Astrocyte of the spinal cord (primary cell): ENCODE results near the gene CETP.
"Not testable (repeated sequence)": the region's sequence is repeated elsewhere in the genome, so short reads cannot be mapped to it uniquely, and the experiment has no call there.

Source experiments
- DNase-seq: peaks from one replicate; pipeline ENCODE4 v3.0.0; 2011; ENCODE audit warnings: low read depth, low spot score
- H3K4me3 ChIP-seq: 2 replicates; pipeline ENCODE4 v1.5.1; 2011; ENCODE audit warnings: low read depth, mild to moderate bottlenecking, low read length, moderate library complexity
- CTCF ChIP-seq: IDR thresholded peaks from 2 replicates; pipeline ENCODE4 v1.5.1; 2012; ENCODE audit warnings: low read depth, mild to moderate bottlenecking, low read length, inconsistent platforms
- in situ Hi-C: cut with HindIII; loops from 2 replicates; pipeline ENCODE4 v1.10.0; 2017; ENCODE audit warnings: low sequenced_read_pairs

The CETP gene

GRCh38 chr16:57004387-57005250 lies 42.9 kb downstream of the CETP start:
- no peak for DNase-seq
- no peak overlapping the region for H3K4me3 ChIP-seq
- TF ChIP-seq CTCF = no peak
- in situ Hi-C loops = no loop called here

GRCh38 chr16:57005597-57005996 lies 43.8 kb downstream of the CETP start:
- in situ Hi-C loops, DNase-seq: not testable (repeated sequence)

GRCh38 chr16:57007050-57007449 lies 45.3 kb downstream of the CETP start:
- no peak for TF ChIP-seq CTCF
- in situ Hi-C loops = no loop called here
- DNase-seq = no peak
- H3K4me3 ChIP-seq = no peak overlapping the region

More at GRCh38 chr16:57005597-57005996, 43.8 kb downstream of the CETP start:
- not testable (repeated sequence) for H3K4me3 ChIP-seq

GRCh38 chr16:57007530-57007929 lies 45.8 kb downstream of the CETP start:
- no peak for DNase-seq
- H3K4me3 ChIP-seq = no peak overlapping the region
- in situ Hi-C loops = no loop called here
- TF ChIP-seq CTCF = no peak

GRCh38 chr16:57008440-57008839 lies 46.7 kb downstream of the CETP start:
- no peak for TF ChIP-seq CTCF
- no peak for DNase-seq
- in situ Hi-C loops = no loop called here
- H3K4me3 ChIP-seq = no peak overlapping the region

GRCh38 chr16:57009643-57010170 lies 48.0 kb downstream of the CETP start:
- in situ Hi-C loops = no loop called here
- DNase-seq = no peak

More at GRCh38 chr16:57009643-57010170, 48.0 kb downstream of the CETP start:
- no peak for TF ChIP-seq CTCF
- no peak overlapping the region for H3K4me3 ChIP-seq
